GM18907 (cell line): Measurements from ENCODE around the gene FPR1.

ENCODE experiments used
- ATAC-seq: cut with Tn5 transposase; IDR thresholded peaks from one replicate; pipeline ENCODE4 v1.9.1; 2021; ENCODE audit warnings: mild to moderate bottlenecking, moderate library complexity; ENCODE audit not compliant: unreplicated experiment

Gene FPR1, protein sequence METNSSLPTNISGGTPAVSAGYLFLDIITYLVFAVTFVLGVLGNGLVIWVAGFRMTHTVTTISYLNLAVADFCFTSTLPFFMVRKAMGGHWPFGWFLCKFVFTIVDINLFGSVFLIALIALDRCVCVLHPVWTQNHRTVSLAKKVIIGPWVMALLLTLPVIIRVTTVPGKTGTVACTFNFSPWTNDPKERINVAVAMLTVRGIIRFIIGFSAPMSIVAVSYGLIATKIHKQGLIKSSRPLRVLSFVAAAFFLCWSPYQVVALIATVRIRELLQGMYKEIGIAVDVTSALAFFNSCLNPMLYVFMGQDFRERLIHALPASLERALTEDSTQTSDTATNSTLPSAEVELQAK

DNA sequence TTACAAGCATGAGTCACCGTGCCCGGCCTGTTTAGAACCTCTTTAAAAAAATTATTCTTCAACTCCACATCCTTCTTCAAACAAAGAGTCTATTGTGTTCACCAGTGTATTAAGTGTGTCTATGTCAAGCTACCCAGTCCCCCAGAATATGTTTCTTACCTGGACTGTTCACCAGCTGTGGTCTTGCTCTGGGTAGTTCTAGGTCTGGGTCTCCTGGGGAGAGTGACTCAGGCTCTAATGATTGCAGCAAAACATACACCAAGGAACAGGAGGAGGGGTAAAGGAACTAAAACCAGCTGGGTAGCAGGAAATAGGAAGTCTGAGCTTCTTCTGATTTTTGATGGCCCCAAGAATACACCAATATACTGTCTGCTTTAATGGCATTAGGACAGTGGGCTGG, at the start of gene FPR1:
TSS of gene FPR1 (minus strand) at position 224 of the 400 bp plus-strand sequence. CDS start 4,884 bp downstream, outside the sequence.
- ATAC-seq: no peak

DNA sequence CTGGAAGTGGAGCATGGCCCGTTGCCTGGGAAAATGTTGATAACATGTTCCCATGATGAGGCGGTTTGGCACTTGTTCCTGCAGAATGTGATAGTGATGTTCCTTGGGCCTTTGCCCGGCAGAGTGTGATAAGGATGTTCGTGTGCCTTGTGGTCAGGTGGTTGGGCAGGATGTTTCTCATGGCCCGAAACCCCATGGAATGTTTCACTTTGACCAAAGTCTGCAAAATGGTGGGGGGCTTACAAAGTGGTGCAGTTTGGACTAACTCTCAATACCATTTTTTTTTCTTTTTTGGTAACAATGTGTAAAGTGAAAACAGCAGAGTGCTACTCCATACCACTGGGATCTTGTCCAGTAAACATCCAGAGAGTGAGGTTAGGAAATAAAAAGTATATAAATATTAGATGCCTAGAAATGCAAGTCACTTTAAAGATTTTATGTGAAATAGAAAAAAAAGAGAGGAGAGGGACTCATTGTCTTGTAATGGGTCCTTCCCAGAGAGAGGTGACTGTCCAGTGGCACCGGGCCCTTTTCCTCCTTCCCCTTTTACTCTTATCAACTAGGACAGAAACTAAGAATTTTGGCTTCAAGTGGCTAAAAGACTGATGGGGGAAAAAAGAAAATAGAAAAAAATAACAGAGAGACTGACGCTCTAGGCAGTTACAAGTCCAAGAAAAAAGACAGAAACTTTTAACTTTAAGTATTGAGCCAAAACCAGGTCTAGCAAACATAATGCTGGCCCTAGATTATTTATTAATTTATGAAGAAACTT, 49.0 kb upstream of the FPR1 start:
- no peak for ATAC-seq

DNA sequence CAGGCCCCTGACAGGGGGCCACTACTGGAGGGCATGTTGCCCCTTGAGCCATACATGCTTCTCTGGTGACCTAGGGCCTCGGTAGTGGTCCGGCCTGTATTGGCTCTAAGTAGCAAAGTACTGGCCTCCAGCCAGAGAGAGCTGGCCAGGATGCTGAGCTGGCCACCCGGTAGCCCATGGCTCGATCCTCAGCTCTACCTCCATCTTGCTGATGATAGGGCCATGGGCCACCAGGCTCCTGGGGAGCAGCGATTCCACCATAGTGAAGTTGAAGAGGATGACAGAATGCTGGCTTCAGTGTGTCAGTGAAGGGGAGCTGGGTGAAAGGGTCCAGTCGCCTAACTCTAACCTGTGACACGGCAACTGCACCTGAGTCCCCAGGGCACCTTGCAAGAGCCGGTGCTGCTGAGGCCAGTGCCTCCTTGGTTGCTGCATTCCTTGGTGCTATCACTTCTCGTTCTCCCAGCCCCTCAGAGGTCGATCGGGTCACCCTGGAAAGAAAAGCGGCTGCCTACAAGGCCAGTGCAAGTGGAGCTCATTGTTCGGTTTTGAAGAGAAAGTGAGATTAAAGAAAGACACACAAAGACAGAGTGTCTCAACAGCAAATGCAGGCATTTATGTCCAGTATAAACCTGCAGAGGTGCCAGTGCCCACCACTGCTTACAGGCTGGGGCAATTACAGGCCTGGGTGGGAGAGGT, 48.2 kb upstream of the FPR1 start:
- ATAC-seq: no peak

DNA sequence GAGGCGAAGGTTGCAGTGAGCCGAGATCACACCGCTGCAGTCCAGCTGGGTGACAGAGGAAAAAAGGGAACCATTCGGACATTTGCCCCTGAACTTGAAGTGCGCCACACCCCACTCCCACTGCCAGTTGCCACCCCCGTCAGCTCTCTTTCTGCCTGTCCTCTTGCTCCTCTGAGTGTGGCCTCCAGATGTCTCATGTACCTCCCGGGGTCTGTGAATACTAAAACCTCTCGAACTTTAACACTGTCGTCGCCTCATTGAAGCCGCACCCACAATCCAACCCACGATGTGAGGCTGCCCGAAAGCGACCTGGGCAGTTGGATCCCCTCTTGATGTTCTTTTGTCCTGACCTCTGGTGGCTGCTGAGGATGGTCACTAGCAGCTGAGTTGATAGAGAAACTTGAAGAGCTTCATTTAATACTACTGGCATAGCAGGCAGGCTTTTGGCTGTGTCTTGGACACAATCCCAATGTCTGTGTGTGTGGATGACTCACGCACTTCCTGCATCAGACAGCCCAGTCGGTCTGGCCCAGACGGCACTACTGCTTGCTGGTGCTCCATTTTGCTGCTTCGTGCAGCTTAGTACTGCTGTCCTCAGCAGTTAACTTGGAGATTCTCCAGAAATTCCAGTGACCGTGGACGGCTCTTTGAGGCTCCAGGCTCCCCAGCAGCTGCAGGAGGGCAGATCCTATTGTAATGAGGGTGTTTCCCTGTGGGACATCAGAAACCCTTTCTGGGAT, 47.5 kb upstream of the FPR1 start:
- ATAC-seq: no peak

DNA sequence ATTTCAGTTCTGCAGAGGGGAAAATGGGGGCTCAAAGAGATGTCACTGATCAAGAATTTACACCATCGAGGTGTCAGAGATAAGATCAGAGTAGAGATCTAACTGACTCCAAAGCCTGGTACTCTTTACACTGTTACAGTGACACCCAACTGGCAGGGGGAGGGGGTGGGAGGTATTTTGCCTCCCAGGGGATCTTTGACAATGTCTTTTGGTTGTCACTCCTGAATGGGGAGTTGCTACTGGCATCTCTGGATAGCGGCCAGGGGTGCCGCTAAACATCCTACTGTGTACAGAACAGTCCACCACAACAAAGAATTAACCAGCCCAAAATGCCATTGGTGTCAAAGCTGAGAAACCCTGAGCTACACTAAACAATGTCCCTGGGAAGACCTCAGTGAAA, 46.4 kb upstream of the FPR1 start:
- ATAC-seq: no peak

DNA sequence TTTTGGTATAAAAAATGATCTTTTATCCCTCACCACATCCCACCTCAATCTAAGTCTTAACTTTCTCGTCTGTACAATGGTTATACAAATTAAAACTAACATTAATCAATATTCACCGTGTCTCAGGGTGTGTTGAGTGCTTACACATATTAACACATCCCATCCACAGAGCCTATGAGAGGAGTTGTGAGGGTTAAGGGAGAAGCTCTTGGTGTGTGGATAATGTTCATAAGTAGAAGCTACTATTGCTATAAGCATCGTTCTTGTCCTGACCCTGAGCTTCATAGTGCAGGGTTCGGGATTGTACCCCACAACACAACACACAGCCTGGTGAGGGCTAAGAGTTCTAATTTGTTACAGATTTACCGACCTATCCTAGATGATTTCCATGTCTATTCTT, 45.8 kb upstream of the FPR1 start:
- no peak for ATAC-seq

DNA sequence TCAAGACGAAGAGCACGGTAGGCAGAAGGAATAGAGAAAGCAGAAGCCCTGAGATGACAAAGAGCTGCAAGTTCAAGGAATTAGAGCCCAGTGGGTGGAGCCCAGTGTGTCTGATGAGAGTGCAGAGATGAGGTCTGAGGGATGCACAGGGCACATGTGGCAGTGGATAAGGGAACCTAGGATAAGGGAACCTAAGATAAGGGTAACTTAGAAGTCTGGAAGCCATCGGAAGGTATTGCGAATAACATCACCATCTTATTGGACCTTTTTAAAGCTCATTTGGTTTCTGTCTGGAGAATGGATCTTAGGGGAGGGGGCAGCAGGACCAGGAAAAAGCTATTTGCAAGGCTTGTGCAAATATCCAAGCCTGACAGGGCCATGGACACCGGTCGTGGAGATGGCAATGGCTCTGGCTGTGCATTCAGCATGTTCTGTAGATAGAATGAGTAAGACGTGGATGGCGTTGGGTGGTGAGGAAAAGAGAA, 44.6 kb upstream of the FPR1 start:
- ATAC-seq: no peak

DNA sequence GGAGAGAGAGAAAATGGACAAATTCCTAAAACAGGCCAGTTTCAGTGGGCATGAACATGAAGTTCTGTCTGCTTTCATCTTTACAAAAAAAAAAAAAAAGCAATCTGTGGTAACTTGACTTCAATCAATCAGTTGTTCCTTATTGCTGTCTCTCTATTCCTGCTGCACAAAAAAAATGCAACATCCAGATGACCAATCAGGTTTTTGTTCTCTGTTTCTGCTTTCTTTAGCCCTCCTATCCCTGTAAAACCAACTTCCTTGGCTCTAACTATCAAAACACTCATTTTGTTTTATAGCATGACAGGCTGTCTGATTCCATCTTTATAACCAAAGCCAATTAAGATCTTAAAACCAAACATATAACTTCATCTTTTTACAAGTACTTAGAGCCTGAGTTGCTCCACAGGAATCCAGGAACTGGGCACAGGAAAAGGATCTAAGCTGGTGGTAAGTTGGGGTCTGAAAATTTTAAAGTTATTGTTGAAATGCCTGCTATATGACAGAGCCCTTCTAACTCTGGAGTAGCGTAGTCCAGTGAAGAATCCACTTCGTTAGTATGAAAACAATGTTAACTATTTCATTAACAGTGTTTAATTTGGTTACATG, 43.3 kb upstream of the FPR1 start, which contains the start of gene FPR3:
TSS of gene FPR3 (plus strand) at position 273 of the 606 bp plus-strand sequence. CDS start 28,592 bp downstream, outside the sequence.
- no peak for ATAC-seq

DNA sequence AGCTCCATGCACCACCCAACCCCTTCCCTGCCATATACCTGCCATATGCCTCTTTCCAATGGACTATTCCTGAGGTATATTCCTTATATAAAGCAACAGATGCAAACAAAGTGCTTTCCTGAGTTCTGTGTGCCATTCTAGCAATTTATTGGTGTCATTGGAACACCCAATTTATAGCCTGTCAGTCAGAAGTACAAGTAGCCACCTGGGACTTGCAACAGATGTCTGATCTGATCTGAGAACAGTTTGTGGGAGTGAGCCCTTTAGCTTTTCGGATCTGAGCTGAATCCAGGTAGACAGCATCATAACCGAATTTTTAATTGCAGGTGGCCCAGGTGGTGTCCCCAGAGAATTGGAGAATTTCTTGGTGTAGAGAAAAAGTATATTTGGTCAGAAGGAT, 42.3 kb upstream of the FPR1 start:
- no peak for ATAC-seq

DNA sequence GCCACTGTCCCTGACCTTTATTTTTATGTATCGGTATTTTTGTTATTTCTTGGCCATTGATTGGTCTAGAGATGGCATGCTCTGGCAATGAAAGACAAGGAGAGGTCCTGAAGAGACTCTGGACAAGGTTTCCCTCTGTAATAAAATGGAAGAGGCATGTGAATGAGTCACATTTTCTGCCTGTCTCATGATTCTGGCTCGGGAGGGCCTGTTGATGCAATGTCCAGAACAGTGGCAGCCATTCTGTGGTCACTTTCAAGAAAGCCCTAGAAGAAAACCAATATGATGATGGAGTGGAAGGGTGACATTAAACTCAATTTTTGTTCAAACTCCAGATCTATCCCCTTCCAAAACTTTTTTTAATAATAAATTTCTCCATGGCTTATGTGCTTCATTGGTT, 41.3 kb upstream of the FPR1 start:
- no peak for ATAC-seq

DNA sequence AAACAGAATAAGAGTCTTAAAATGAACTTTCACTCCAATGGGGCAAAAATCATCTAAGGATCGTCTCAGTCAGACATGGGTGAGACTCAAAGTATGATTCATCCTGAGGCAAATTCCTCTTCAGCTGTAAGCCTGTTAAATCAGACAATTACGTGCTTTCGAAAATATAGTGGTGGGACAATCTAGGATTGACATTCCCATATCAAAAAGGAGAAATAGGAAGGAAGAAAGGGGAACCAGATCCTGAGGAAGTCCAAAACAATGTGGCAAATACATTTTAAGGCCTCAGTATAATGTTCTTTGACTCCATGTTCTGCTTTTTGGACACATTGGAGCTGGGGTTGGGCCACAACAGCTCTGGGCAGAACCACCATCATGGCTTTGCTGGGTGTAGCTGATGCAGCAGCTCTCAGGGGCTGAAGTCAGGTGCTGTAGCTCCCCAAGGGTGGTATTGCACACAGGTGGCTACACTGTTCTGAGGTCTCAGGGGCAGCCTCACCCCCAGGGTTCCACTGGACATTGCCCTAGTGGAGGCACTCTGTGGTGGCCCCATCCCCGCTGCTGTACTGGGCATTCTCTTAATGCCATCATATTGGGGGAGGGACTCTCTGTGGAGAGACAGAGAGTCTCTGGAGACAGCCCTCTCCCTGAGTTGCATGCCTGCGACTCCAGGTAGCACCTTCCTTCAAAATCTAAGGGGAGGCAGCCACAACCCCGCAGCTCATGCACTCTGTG, 37.5 kb upstream of the FPR1 start:
- ATAC-seq: no peak

DNA sequence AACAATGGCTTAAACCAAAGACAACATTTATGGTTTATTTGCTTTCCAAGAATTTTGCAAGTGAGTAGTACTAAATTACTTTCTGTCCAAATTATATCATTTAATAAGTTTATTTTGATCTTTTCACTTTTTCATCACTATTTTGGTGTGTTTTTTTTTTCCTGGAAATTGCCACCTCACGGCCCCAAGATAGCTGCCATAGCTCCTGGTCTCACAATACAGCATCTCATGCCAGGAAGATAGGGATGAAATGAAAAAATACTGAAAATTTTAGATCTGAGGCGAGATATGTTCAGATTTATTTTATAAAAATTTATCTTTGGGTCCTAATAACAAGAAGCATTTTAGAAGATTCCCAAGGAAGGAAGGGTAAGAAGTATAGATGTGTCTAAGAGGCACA, 36.4 kb upstream of the FPR1 start:
- no peak for ATAC-seq

DNA sequence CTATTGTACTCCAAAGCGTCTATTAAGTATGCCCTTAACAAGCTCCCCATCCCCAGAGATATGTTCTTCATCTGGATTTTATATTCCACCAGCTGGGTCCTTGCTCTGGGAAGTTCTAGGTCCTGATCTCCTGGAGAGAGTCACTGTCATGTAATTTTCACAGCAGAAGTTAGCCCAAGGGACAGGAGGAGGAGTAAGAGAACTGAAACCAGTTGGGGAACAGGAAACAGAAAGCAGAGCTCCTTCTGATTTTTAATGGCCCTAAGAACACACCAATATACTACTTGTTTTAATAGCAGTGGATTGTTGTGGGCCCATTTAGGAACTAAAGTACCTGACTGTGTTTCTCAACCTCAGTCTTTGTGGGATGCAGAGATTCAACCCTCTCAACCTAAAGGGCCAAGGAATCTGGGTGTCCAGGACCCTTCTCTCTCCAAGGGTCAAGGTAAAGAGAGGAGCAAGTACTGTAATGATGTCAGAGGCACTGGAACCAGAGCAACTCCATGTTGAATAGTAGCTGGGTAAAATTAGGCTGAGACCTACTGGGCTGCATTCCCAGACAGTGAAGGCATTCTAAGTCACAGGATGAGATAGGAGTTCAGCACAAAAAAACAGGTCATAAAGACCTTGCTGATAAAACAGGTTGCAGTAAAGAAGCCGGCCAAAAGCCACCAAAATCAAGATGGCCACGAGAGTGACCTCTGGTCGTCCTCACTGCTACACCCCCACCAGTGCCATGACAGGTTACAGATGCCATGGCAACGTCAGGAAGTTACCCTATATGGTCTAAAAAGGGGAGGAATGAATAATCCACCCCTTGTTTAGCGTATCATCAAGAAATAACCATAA, 35.2 kb upstream of the FPR1 start:
- no peak for ATAC-seq

DNA sequence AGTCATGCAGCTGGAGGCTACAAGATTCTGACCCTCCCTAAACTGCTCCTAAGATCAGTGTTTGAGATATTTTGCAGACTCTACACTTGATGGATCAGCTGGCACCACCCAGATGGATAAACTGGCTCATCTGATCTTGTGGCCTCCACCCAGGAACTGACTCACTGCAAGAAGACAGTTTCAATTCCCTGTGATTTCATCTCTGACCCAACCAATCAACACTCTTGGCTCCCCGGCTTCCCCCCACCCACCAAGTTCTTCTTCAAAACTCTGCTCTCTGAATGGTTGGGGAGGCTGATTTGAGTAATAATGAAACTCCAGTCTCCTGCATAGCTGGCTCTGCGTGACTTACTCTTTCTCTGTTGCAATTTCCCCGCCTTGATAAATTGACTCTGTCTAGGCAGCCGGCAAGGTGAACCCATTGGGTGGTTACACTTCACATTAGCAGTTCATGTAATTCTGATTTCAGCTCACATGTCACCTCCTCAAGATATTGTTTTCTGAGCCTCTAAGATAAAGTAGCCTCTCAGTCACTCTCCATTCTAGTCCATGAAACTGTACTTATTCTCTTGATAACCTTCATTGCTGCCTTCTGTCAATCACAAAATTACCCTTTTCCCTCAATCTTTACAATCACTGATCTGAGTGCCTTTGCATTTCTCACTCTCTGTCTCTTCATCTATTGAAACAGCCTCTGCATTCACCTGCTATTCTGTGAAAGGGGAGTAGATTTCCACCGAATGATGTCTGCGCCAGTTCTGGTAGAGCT, 33.4 kb upstream of the FPR1 start:
- no peak for ATAC-seq

DNA sequence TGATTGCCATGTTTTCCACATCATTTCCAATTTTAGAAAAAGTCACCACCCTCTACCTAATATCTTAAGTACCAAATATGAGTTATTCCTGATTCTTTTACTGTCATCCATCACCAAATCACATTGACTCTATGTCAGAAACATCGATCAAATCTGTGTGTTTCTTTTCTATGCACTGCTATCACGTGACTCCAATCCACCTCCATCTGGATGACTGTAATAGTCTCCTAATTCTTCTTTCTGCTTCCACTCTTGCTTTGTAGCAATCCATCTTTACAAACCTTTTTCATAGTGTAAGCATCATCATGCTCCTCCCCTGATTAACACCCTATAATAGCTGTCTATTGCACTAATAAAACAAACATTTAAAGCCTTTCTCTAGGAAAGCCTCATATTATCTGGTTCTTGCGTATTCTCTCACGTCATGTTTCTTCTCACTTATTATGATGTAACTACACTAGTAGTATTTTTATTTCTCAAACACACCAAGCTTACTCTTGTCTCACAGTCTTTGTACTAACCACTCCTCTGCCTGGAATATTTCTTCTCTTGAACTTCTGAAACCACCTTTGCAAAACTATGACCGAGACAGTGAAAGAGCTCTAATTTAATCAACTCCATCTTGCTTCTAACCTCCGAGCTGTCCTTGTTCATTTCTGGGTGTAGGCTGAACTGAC, 32.6 kb upstream of the FPR1 start:
- no peak for ATAC-seq

DNA sequence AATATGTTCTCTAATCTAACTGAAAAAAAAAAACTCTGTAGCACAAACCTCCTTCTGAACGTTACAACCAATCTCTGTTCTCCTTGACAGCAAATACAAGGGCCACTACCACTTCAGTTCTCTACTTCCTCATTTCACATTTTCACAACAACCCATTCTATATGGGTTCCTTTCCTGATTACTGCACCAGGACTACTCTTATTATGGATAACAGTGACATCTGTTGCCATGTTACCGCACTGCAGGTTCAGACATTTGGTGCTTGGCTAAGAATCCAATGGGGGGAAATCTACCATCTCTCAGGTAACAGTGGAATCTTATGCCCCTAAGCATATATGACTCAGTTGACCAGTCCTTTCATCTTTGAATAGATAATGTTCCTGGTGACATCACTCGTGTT, 31.7 kb upstream of the FPR1 start:
- ATAC-seq: no peak

DNA sequence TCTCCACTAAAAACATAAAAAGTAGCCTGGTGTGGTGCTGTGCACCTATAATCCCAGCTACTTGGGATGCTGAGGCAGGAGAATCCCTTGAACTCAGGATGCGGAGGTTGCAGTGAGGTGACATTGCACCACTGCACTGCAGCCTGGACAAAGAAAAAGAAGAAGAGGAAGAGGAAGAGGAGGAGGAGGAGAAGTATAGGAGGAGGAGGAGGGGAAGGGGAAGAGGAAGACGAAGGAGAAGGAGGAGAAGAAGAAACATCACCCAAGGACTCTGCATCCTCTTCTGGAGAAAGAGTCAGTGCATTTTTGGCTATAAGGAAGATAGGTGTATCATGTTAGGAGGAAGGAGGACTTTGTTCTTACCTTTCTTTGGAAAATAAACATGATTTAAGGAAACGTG, 30.3 kb upstream of the FPR1 start:
- ATAC-seq: no peak

DNA sequence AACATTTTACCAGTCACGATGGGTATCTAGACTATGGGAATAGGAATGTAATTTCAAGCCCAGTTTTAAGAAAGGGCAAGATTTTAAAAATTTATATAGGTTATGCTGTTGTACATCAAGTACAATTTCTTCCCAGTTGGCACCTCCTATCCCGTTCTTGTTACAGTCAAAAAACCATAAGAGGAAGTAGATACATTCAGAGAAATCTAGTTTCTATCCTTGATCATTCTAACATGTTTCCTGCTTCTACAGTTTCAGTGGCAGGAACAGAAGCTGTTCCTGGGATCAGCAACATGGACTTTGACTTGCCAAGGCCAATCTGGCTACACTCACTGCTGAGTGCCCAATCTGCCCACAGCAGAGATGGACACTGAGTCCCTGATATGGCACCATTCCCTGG, 28.6 kb upstream of the FPR1 start:
- ATAC-seq: no peak
